HCT116 (cell line): ENCODE results near the gene DIPK1A. TPM values are rescaled to one million over a fixed set of nuclear protein-coding genes. Genes with fewer than 3 reads are reported as not detected.

Experiments
- ATAC-seq: fragments of 200-7000 bp; cut with Tn5 transposase; 2 replicates; pipeline ENCODE4 v1.9.1; 2020; ENCODE audit warnings: mild to moderate bottlenecking, moderate library complexity
- BruUV-seq: library from RNA; stranded (reverse); fragments of 400-500 nt; replicated peaks from 2 replicates; lab custom pipeline; 2021; lab: Mats Ljungman, UMichigan
- CTCF ChIA-PET: fragments of 300-600 bp; sonication (Branson Sonifier 250); formaldehyde crosslinking; loops from one replicate; lab custom pipeline; 2021; ENCODE audit warnings: antibody characterized with exemption; lab: Charles Lee
- POLR2A ChIA-PET: fragments of 300-600, 350-600 bp; sonication (Branson Sonifier 250); formaldehyde crosslinking; loops from one replicate; lab custom pipeline; 2021; ENCODE audit warnings: antibody characterized with exemption; lab: Charles Lee
- RAD21 ChIA-PET, 2 experiments: fragments of 300-600 bp; sonication (Branson Sonifier 250); formaldehyde crosslinking; loops; one replicate each; lab custom pipeline; 2023; ENCODE audit warnings: low total read pairs in 2 of 2; ENCODE audit not compliant: uncharacterized antibody in 2 of 2, unreplicated experiment in 2 of 2, low non-redundant PET in 1 of 2; lab: Charles Lee
- DNase-seq: peaks from one replicate; pipeline ENCODE4 v3.0.0-alpha.2; 2010; ENCODE audit warnings: low read depth, low spot score
- H2AFZ ChIP-seq: fragments of 200-600 bp; shearing (Covaris generic), sonication (generic); 2 replicates; pipeline ENCODE4 v1.6.1; 2017; ENCODE audit warnings: low read depth, mixed run types, mixed read lengths, antibody characterized with exemption, low read length; ENCODE audit not compliant: poor library complexity, severe bottlenecking
- H3K27ac ChIP-seq: 2 replicates; pipeline ENCODE4 v1.5.1; 2012; ENCODE audit warnings: low read depth, low read length
- H3K27me3 ChIP-seq: fragments of 200-600 bp; sonication (generic); 2 replicates; pipeline ENCODE4 v1.6.1; 2016; ENCODE audit warnings: mixed run types, low read length, mixed read lengths; ENCODE audit not compliant: insufficient read depth
- H3K36me3 ChIP-seq, 2 experiments: fragments of 200-500 bp in 1 of 2; fragments of 200-600 bp in 1 of 2; sonication (Bioruptor generic) in 1 of 2; sonication (generic) in 1 of 2; 2 replicates each; pipeline versions ENCODE4 v1.5.1 to v1.6.1; 2014 to 2016; ENCODE audit warnings: low read length in 2 of 2, inconsistent platforms in 1 of 2, mixed read lengths in 1 of 2, mixed run types in 1 of 2; ENCODE audit not compliant: insufficient read depth in 2 of 2, control insufficient read depth in 1 of 2
- H3K4me1 ChIP-seq, 2 experiments: fragments of 200-600 bp in 1 of 2; sonication (generic) in 1 of 2; 2 replicates each; pipeline versions ENCODE4 v1.5.1 to v1.6.1; 2012 to 2017; ENCODE audit warnings: low read length in 2 of 2, inconsistent platforms in 1 of 2, mild to moderate bottlenecking in 1 of 2, mixed read lengths in 1 of 2, mixed run types in 1 of 2, moderate library complexity in 1 of 2; ENCODE audit not compliant: insufficient read depth in 2 of 2, control insufficient read depth in 1 of 2
- H3K4me2 ChIP-seq: fragments of 200-600 bp; sonication (generic); 2 replicates; pipeline ENCODE4 v1.6.1; 2017; ENCODE audit warnings: mixed run types, low read length, mixed read lengths
- H3K4me3 ChIP-seq, 2 experiments: fragments of 200-600 bp in 1 of 2; sonication (generic) in 1 of 2; replicated peaks in 1 of 2; 2 replicates each; pipeline ENCODE4 v1.5.1; 2011 to 2016; ENCODE audit warnings: low read length in 2 of 2, control low read depth in 1 of 2, low read depth in 1 of 2, mild to moderate bottlenecking in 1 of 2, mixed read lengths in 1 of 2, mixed run types in 1 of 2
- H3K79me2 ChIP-seq: fragments of 200-600 bp; sonication (generic); 2 replicates; pipeline ENCODE4 v1.6.1; 2017; ENCODE audit warnings: mild to moderate bottlenecking, mixed run types, low read length, moderate library complexity, mixed read lengths; ENCODE audit not compliant: insufficient read depth
- H3K9ac ChIP-seq: fragments of 200-600 bp; sonication (generic); 2 replicates; pipeline ENCODE4 v1.6.1; 2016; ENCODE audit warnings: low read length, mixed read lengths
- H3K9me2 ChIP-seq: fragments of 200-600 bp; sonication (generic), shearing (Covaris generic); 2 replicates; pipeline ENCODE4 v1.6.1; 2017; ENCODE audit warnings: mixed run types, mild to moderate bottlenecking, moderate library complexity; ENCODE audit not compliant: insufficient read depth
- H3K9me3 ChIP-seq, 2 experiments: fragments of 200-500 bp in 1 of 2; fragments of 200-600 bp in 1 of 2; sonication (Bioruptor generic) in 1 of 2; sonication (generic) in 1 of 2; 2 replicates each; pipeline ENCODE4 v1.6.1; 2014 to 2017; ENCODE audit warnings: low read length in 2 of 2, mixed read lengths in 2 of 2, inconsistent platforms in 1 of 2, low read depth in 1 of 2, mild to moderate bottlenecking in 1 of 2, mixed run types in 1 of 2, moderate library complexity in 1 of 2; ENCODE audit not compliant: control insufficient read depth in 1 of 2, insufficient read depth in 1 of 2
- H4K20me1 ChIP-seq: fragments of 200-600 bp; sonication (generic), shearing (Covaris generic); 2 replicates; pipeline ENCODE4 v1.6.1; 2017; ENCODE audit warnings: mixed run types, mild to moderate bottlenecking, moderate library complexity; ENCODE audit not compliant: insufficient read depth
- ATF3 ChIP-seq: IDR thresholded peaks from 2 replicates; pipeline ENCODE4 v1.6.1; 2012
- CBX3 ChIP-seq: IDR thresholded peaks from 2 replicates; pipeline ENCODE4 v1.6.1; 2012; ENCODE audit warnings: low read depth
- CEBPB ChIP-seq: IDR thresholded peaks from 2 replicates; pipeline ENCODE4 v1.6.1; 2012; ENCODE audit warnings: low read depth
- CTCF ChIP-seq, 3 experiments: fragments of 200-600 bp in 1 of 3; sonication (generic) in 1 of 3; IDR thresholded peaks in 2 of 3; conservative IDR thresholded peaks in 1 of 3; 2 replicates each; pipeline ENCODE4 v1.5.1; 2012 to 2017; ENCODE audit warnings: low read depth in 2 of 3, low read length in 2 of 3, antibody characterized with exemption in 1 of 3, borderline replicate concordance in 1 of 3, control low read depth in 1 of 3, mild to moderate bottlenecking in 1 of 3, mixed read lengths in 1 of 3, mixed run types in 1 of 3, moderate library complexity in 1 of 3; ENCODE audit not compliant: insufficient read depth in 1 of 3
- ELF1 ChIP-seq: IDR thresholded peaks from 2 replicates; pipeline ENCODE4 v1.6.1; 2012; ENCODE audit warnings: low read depth, borderline replicate concordance
- EZH2 ChIP-seq: fragments of 200-600 bp; sonication (generic); IDR thresholded peaks from 2 replicates; pipeline ENCODE4 v1.6.1; 2017; ENCODE audit warnings: antibody characterized with exemption, mixed run types
- EZH2phosphoT487 ChIP-seq: fragments of 200-600 bp; IDR thresholded peaks from 2 replicates; pipeline ENCODE4 v1.6.1; 2018; ENCODE audit warnings: antibody characterized with exemption, borderline replicate concordance
- FOSL1 ChIP-seq: IDR thresholded peaks from 2 replicates; pipeline ENCODE4 v1.6.1; 2012; ENCODE audit warnings: low read depth
- JUND ChIP-seq: IDR thresholded peaks from 2 replicates; pipeline ENCODE4 v1.6.1; 2012
- MAX ChIP-seq: IDR thresholded peaks from 2 replicates; pipeline ENCODE4 v1.6.1; 2012
- REST ChIP-seq: IDR thresholded peaks from 2 replicates; pipeline ENCODE4 v1.6.1; 2012; ENCODE audit warnings: low read depth
- SIN3A ChIP-seq: IDR thresholded peaks from 2 replicates; pipeline ENCODE4 v1.6.1; 2012; ENCODE audit warnings: low read depth
- SP1 ChIP-seq: IDR thresholded peaks from 2 replicates; pipeline ENCODE4 v1.6.1; 2012; ENCODE audit warnings: low read depth
- SRF ChIP-seq: IDR thresholded peaks from 2 replicates; pipeline ENCODE4 v1.6.1; 2012; ENCODE audit warnings: low read depth
- TCF7L2 ChIP-seq: IDR thresholded peaks from 2 replicates; pipeline ENCODE4 v1.7.0; 2011; ENCODE audit warnings: borderline replicate concordance, inconsistent platforms; ENCODE audit not compliant: insufficient read depth, insufficient read length; ENCODE audit errors: extremely low read depth
- ZBTB33 ChIP-seq: IDR thresholded peaks from 2 replicates; pipeline ENCODE4 v1.6.1; 2011; ENCODE audit warnings: mild to moderate bottlenecking, low read length, moderate library complexity; ENCODE audit not compliant: insufficient replicate concordance; ENCODE audit errors: extremely low read depth
- ZFX ChIP-seq: fragments of 450-650 bp; IDR thresholded peaks from 2 replicates; pipeline ENCODE4 v1.6.1; 2017
- ZNF274 ChIP-seq: fragments of 200-500 bp; sonication (Bioruptor generic); IDR thresholded peaks from 2 replicates; pipeline ENCODE4 v1.6.1; 2014; ENCODE audit warnings: mild to moderate bottlenecking, low read depth, low read length, inconsistent platforms
- intact Hi-C: fragments of 100-400 bp; cut with micrococcal nuclease; formaldehyde crosslinking; loops from 2 replicates; pipeline ENCODE4 v1.10.0; 2022
- total RNA-seq: library from RNA; stranded (reverse); gene quantifications from one replicate; pipeline ENCODE4 v1.2.1, GENCODE V29; 2021; ENCODE audit not compliant: unreplicated experiment

The DIPK1A gene
- total RNA-seq, 1 experiment from 2014 or later: 4.3 TPM

GRCh38 chr1:92803140-92803887 lies 157.9 kb downstream of the DIPK1A start:
- intact Hi-C loops: no loop called here
- Histone ChIP-seq H3K9ac (no peak overlapping the region), H3K4me2 (no peak overlapping the region), H3K36me3 (no peaks in the 10 kb centered on the region), H3K27me3 (no peaks in the 10 kb centered on the region), H3K4me3 (no peak overlapping the region), H3K4me1 (peaks cover 6 to 16% of the 10 kb centered on the region in 2 experiments), H4K20me1 (no peaks in the 10 kb centered on the region), H2AFZ (no peak overlapping the region), H3K27ac (no peak overlapping the region), H3K9me3 (no peaks in the 10 kb centered on the region), H3K79me2 (no peaks in the 10 kb centered on the region), H3K9me2 (no peaks in the 10 kb centered on the region)
- TF ChIP-seq EZH2: no peak
- no peak for TF ChIP-seq SP1
- no peak for TF ChIP-seq TCF7L2
- TF ChIP-seq FOSL1: no peak
- no peak for TF ChIP-seq CBX3
- TF ChIP-seq ZBTB33: no peak
- no peak for TF ChIP-seq CTCF (IDR thresholded peaks at IDR 0.05 in 2 of 3, conservative IDR thresholded peaks at IDR 0.05 in 1 of 3; ENCODE audit: borderline replicate concordance in 1 of 3, insufficient read depth in 1 of 3, low read depth in 2 of 3, low read length in 2 of 3)
- TF ChIP-seq ELF1: no peak
- TF ChIP-seq JUND: no peak
- no peak for TF ChIP-seq ZNF274
- no peak for TF ChIP-seq CEBPB
- no peak for TF ChIP-seq ZFX
- no peak for TF ChIP-seq SRF
- TF ChIP-seq SIN3A: no peak
- TF ChIP-seq REST: no peak
- TF ChIP-seq EZH2phosphoT487: no peak
- no peak for TF ChIP-seq ATF3
- TF ChIP-seq MAX: no peak
- DNase-seq (no peak), ATAC-seq (no peak)
- POLR2A ChIA-PET: no interaction called here
- RAD21 ChIA-PET: no interaction called here
- BruUV-seq: no TSS peak
- CTCF ChIA-PET: interaction anchor here (1.6 kb wide), 1 partner anchor 54 kb away, joined by 6 read pairs; no protein-coding TSS in a partner anchor
